Adrenal gland (tissue), 12 donors: Measurements from ENCODE around the gene CNTN2. TPM values are rescaled to one million over a fixed set of nuclear protein-coding genes. Genes with fewer than 3 reads are reported as not detected.

Source experiments
- DNase-seq, 7 donors: peaks; one replicate each; pipeline ENCODE4 v3.0.0-alpha.2; 2019 to 2020
- H3K27ac ChIP-seq, 5 donors: fragments of 200-600 bp; sonication (generic) in 4 of 5; 1 replicate in 3 of 5; 2 replicates in 2 of 5; pipeline versions ENCODE4 v1.5.1 to v1.8.0; 2016 to 2020; ENCODE audit warnings: mild to moderate bottlenecking in 1 of 5
- H3K27me3 ChIP-seq: fragments of 200-600 bp; 2 replicates; pipeline ENCODE4 v1.8.0; 2021
- H3K36me3 ChIP-seq, 2 donors: fragments of 200-600 bp; replicated peaks in 1 of 2; 1 replicate in 1 of 2; 2 replicates in 1 of 2; pipeline versions ENCODE4 v1.5.1 to v1.8.0; 2018 to 2022
- H3K4me1 ChIP-seq, 2 donors: fragments of 200-600 bp; replicated peaks in 1 of 2; 1 replicate in 1 of 2; 2 replicates in 1 of 2; pipeline versions ENCODE4 v1.5.1 to v1.8.0; 2018 to 2021
- H3K4me3 ChIP-seq, 4 donors: fragments of 200-600 bp; sonication (generic) in 3 of 4; one replicate each; pipeline ENCODE4 v1.5.1; 2016 to 2018
- H3K9me3 ChIP-seq, 3 donors: fragments of 200-600 bp; sonication (generic) in 1 of 3; replicated peaks in 1 of 3; 1 replicate in 2 of 3; 2 replicates in 1 of 3; pipeline versions ENCODE4 v1.5.1 to v1.8.0; 2016 to 2021
- POLR2A ChIP-seq, 2 donors: fragments of 450-650 bp; IDR thresholded peaks; one replicate each; pipeline ENCODE4 v1.6.1; 2017; ENCODE audit warnings: antibody characterized with exemption in 2 of 2, mild to moderate bottlenecking in 2 of 2, moderate library complexity in 1 of 2
- WGBS, 4 donors: extraction: QIAGEN DNeasy Blood & Tissue Kit in 2 of 4; methylation state at CpG; one replicate each; pipeline versions ENCODE4 v1.1.5 to v1.1.7; 2013 to 2017; 5-methylcytosine and 5-hydroxymethylcytosine counted together
- intact Hi-C, 2 donors: fragments of 100-400 bp; cut with DNase I; formaldehyde crosslinking; loops; one replicate each; pipeline versions ENCODE4 v1.14.1 to v1.15.0; 2022 to 2023
- polyA plus RNA-seq, 3 donors: library from polyadenylated mRNA; stranded (reverse); fragments of 200-250 nt in 2 of 3; fragments of 350-450 nt in 1 of 3; fragmentation: Illumina TruSeq in 1 of 3; extraction: RNeasy Lipid Tissue Mini Kit (QIAGEN cat#74804) in 1 of 3; gene quantifications; one replicate each; pipeline ENCODE4 v1.2.3, GENCODE V29; 2013 to 2014
- total RNA-seq, 9 donors: library from RNA; depleted of rRNA in 4 of 9; stranded (reverse); fragments of >200 nt in 4 of 9; fragments of 120-200 nt in 1 of 9; fragmentation: NEBNext Ultra II Directional in 1 of 9; extraction: Animal tissue kit (Norgen Biotek cat#: 25700) in 1 of 9; gene quantifications; one replicate each; pipeline versions ENCODE4 v1.1.0 to v1.2.4, GENCODE V29; 2013 to 2023
- TF ChIP-seq, protein P1 (sequence below), 6 experiments: fragments of 450-650 bp in 4 of 6; fragments of 200-600 bp in 2 of 6; sonication (generic) in 1 of 6; IDR thresholded peaks; 1 replicate in 5 of 6; 2 replicates in 1 of 6; pipeline versions ENCODE4 v1.5.1 to v1.8.0; 2016 to 2021; ENCODE audit warnings: antibody characterized with exemption in 6 of 6, mild to moderate bottlenecking in 2 of 6, moderate library complexity in 1 of 6
- donor health status: healthy with polysubstance abuse.
- donor health status: Bipolar disorder and iron deficiency.
- donor health status: DM: yes; HTN: yes; CAD: no.
- donor health status: DM: no; HTN: no; CAD: no.
- donor health status: DM: no; HTN: no; CAD: no.
- donor health status: DM: yes; HTN: yes; CAD: no.

CNTN2 gene
- total and polyA plus RNA-seq, 12 donors: 0.08 to 3.2 (median 0.45) TPM; not detected in 1

DNA sequence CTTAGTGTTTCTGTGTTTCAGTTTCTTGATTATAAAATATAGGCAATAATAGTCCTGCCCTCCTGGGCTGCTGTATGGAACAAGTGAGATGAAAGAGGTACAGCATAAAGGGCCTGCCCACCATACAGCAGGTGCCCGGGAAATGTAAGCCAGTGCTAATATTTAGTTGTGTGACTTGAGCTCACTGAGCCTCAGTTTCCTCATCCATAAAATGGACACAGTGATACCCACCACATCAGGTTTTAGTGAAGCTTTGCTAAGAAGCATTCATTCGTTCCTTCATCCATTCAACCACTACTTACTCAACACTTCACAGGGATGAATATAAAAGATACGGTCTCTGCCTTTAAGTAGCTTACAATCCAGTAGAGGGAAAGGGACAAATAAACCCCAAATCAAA lies 19.9 kb downstream of the CNTN2 start:
- 74 to 93% (median 90%) methylated on average over 3 of the region's 3 CpGs for WGBS, 4 donors
- TF ChIP-seq, protein P1, sequence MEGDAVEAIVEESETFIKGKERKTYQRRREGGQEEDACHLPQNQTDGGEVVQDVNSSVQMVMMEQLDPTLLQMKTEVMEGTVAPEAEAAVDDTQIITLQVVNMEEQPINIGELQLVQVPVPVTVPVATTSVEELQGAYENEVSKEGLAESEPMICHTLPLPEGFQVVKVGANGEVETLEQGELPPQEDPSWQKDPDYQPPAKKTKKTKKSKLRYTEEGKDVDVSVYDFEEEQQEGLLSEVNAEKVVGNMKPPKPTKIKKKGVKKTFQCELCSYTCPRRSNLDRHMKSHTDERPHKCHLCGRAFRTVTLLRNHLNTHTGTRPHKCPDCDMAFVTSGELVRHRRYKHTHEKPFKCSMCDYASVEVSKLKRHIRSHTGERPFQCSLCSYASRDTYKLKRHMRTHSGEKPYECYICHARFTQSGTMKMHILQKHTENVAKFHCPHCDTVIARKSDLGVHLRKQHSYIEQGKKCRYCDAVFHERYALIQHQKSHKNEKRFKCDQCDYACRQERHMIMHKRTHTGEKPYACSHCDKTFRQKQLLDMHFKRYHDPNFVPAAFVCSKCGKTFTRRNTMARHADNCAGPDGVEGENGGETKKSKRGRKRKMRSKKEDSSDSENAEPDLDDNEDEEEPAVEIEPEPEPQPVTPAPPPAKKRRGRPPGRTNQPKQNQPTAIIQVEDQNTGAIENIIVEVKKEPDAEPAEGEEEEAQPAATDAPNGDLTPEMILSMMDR (IDR thresholded peaks at IDR 0.05): no peak
- no peak for TF ChIP-seq POLR2A (IDR thresholded peaks at IDR 0.05)
- DNase-seq: no peak
- intact Hi-C loops: loop anchor here (2.0 to 5.0 kb wide), 2 partner anchors 71 to 72 kb away; no protein-coding TSS in a partner anchor
- H3K27me3 ChIP-seq: no peaks in the 10 kb centered on the region
- no peak overlapping the region for H3K27ac ChIP-seq
- no peak overlapping the region for H3K4me3 ChIP-seq
- H3K9me3 ChIP-seq: no peaks in the 10 kb centered on the region
- no peaks in the 10 kb centered on the region for H3K36me3 ChIP-seq
- H3K4me1 ChIP-seq: no peaks in the 10 kb centered on the region

DNA sequence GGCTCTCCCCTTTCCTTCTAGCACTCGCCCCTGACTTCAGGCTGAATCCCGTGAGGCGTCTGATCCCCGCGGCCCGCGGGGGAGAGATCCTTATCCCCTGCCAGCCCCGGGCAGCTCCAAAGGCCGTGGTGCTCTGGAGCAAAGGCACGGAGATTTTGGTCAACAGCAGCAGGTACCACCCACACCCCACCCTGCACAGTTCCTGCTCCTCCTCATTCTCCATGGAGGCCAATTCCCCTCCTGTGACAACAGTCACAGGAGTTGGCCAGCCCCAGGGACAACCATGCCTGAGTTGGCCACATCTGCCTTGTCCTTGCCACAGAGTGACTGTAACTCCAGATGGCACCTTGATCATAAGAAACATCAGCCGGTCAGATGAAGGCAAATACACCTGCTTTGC lies 21.3 kb downstream of the CNTN2 start:
- no peaks in the 10 kb centered on the region for H3K36me3 ChIP-seq
- intact Hi-C loops: loop anchor here in 1 of 2 donors (5.0 kb wide), 1 partner anchor 72 kb away; no protein-coding TSS in a partner anchor
- no peak for DNase-seq
- no peak overlapping the region for H3K4me3 ChIP-seq
- TF ChIP-seq, protein P1 (IDR thresholded peaks at IDR 0.05): no peak
- no peak for TF ChIP-seq POLR2A (IDR thresholded peaks at IDR 0.05)
- H3K9me3 ChIP-seq: no peaks in the 10 kb centered on the region
- 88 to 92% (median 89%) methylated on average over 7 to 11 of the region's 11 CpGs for WGBS, 4 donors
- H3K27me3 ChIP-seq: no peaks in the 10 kb centered on the region
- no peaks in the 10 kb centered on the region for H3K4me1 ChIP-seq
- no peak overlapping the region for H3K27ac ChIP-seq

DNA sequence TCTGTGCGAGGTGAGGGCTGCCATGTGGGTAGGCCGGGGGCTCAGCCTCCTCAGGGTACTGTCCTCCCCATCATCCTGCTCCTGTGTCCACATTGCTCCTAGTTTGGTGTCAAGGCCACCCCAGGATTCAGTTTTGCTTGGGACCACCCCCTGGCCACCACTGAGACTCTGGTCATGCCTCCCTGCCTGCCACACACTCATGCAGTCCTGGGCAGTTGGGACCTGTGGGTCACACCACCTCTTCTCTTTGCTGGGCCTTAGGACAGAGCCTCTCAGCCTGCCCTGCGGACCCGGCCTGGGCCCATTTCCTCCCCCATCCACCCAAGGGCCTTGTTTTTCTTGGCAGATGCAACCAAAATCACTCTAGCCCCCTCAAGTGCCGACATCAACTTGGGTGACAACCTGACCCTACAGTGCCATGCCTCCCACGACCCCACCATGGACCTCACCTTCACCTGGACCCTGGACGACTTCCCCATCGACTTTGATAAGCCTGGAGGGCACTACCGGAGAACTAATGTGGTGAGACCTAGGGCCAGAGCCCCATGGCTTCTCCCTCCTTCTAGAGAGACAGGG lies 21.8 kb downstream of the CNTN2 start:
- no peaks in the 10 kb centered on the region for H3K9me3 ChIP-seq
- no peaks in the 10 kb centered on the region for H3K27me3 ChIP-seq
- DNase-seq: no peak
- H3K36me3 ChIP-seq: no peaks in the 10 kb centered on the region
- H3K27ac ChIP-seq: no peak overlapping the region
- intact Hi-C loops: loop anchor here in 1 of 2 donors (5.0 kb wide), 1 partner anchor 73 kb away; no protein-coding TSS in a partner anchor
- TF ChIP-seq, protein P1 (IDR thresholded peaks at IDR 0.05): no peak
- TF ChIP-seq POLR2A (IDR thresholded peaks at IDR 0.05): no peak
- no peak overlapping the region for H3K4me3 ChIP-seq
- WGBS, 4 donors: 79 to 93% (median 85%) methylated on average over 5 to 9 of the region's 9 CpGs
- no peaks in the 10 kb centered on the region for H3K4me1 ChIP-seq

DNA sequence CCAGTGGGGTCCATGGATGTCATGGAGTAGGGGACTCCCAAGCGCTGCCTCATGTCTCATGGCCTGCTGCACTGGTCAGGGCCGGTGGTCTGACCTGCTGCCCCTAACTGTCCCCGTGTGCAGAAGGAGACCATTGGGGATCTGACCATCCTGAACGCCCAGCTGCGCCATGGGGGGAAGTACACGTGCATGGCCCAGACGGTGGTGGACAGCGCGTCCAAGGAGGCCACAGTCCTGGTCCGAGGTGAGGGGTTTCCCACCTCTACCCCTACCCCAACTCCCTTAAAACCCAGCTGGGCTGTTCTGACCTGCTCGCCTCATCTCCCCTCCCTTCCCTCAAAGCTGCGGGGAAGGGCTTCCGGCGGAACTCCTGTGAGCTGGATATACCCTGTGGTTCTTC lies 22.7 kb downstream of the CNTN2 start:
- TF ChIP-seq, protein P1 (IDR thresholded peaks at IDR 0.05): no peak
- no peak for TF ChIP-seq POLR2A (IDR thresholded peaks at IDR 0.05)
- no peaks in the 10 kb centered on the region for H3K27me3 ChIP-seq
- no peaks in the 10 kb centered on the region for H3K36me3 ChIP-seq
- DNase-seq: no peak
- 79 to 91% (median 84%) methylated on average over 6 to 14 of the region's 14 CpGs for WGBS, 4 donors
- H3K4me1 ChIP-seq: no peaks in the 10 kb centered on the region
- no peak overlapping the region for H3K27ac ChIP-seq
- intact Hi-C loops: no loop called here
- H3K9me3 ChIP-seq: no peaks in the 10 kb centered on the region
- H3K4me3 ChIP-seq: no peak overlapping the region
